ENCODE results near the gene TDRKH.
"Not testable (repeated sequence)": the region's sequence is repeated elsewhere in the genome, so short reads cannot be mapped to it uniquely, and the experiment has no call there.

TDRKH gene

DNA sequence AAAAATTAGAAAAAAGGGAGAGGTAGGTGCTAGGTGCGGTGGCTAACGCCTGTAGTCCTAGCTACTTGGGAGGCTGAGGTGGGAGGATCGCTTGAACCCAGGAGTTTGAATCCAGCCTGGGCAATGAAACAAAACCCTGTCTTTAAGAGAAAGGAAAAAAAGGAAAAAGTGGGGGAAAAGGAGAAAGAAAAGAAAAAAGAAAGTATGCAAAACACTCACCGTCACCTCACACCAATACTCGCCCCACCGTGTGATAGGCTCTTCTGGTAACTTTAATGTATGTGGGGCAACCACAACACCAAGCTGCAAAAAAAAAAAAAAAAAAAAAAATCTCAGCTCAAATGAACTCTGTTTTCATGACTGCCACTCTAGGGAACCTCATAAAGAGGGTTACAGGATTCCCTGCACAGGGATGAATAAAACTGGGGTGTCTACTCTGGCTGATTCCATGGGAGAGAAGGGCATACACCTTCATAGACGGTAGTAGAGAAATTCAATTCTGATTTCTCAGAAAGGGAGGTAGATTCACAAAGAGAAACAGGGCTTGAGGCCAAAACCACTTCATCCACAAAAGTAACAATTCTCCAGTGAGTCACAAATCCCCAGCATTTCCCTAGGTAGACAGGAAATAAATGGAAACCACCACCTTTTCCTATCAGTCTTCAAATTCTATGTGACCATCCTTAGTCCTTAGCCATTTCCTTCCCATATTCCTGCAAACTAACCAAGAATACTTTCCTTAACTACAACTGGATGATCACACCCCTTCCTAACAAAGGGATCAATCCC, 29.5 kb downstream of the TDRKH start:
- DNase-seq = no peak

DNA sequence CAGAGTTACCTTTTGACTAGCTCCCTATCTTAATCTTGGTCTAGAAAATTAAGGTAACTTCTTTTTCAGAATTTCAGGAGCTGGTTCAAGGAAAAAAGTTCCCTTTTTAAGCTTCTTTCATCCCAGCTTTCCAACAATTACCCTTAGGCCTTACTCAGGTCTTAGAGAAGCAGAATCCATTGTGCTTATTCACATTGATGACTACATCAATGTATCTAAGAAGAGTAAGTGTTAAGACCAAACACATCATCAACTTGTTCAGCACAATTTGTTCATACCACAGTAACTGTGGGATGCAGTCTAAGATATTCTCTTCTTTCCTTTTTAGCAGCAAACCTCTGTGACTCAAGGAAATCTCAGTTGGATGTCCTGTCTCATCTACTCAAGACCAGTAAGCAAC, 31.1 kb downstream of the TDRKH start:
- no peak for DNase-seq

DNA sequence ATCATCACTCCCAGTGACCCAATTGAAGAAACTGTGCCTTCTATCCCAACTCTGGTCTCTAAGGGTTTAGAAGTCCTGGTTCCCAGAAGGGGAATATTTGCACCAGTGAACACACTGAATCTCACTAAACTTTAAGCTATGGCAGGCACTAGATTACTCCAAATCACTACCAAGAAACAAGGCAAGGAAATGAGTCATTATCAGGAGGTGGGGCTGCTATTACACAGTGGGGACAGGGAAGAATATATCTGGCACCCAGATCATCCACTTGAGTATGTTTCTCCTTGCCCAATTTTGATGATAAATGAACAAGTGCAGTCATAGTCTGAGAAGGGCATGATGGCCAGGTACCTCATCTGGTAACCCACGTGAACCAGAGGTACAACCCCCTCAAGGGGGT, 34.0 kb downstream of the TDRKH start:
- no peak for DNase-seq

DNA sequence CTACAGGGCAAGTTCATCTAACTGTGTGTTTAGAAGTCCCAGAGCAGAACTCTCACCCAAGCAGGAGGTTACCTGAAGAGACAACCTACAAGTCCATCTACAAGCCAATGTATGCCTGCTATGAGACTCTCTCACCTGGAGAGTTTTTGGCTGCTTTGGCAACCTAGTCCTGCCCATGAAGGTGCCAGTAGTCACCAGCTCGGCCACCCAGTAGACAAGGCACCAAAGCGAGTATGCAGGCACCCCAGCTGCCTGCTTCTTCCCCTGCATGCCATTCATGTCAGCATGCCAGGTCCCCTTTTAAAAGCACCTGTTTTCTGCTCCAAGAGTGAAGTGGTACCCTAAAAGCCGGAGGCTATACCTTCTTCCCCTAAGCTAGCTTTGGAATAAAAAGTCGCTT, 48.8 kb downstream of the TDRKH start:
- no peak for DNase-seq

DNA sequence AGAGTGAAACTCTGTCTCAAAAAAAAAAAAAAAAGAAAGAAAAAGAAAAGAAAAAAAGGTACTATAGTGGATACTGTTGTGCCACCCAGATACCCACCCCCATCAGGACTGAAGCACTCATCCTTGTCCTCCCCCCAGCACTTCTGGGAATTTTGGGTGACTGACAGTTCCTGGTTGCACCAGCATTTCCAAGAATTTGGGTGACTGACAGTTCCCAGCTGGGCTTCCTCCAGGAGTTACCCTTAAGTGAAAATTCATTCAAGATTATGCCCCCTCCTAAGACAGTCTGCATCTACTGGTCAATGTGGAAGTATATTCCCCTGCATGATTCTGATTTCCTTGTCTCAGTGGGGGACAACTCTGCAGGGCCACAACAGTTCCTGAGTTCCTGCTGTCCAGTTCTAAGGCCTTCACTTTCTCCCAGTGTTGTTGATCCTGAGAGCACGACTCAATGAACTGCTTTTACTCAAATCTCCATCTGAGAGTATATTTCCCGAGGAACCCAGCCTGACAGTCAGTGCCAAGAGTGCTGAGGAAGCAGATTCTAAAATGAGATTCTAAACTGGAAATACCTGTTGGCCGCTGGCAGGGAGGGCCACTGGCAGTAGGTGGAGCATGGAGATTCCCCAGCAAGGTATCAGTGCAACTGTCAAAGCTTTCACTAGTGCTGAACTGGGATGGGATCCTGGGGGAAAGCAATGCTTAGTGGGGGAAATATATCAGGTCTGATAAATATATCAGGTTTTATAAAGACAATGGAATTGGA, 50.5 kb downstream of the TDRKH start:
- no peak for DNase-seq

DNA sequence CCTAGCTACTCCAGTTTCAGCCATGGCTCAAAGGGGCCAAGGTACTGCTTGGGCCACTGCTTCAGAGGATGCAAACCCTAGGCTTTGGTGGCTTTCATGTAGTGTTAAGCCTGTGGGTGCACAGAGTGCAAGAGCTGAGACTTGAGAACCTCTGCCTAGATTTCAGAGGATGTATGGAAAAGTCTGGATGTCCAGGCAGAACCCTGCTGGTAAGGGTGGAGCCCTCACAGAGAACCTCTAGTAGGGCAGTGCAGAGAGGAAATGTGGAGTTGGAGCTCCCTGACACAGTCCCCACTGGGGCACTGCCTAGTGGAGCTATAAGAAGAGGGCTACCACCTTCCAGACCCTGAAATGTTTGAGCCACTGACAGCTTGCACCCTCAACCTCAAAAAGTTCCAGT, 52.8 kb downstream of the TDRKH start:
- no peak for DNase-seq

DNA sequence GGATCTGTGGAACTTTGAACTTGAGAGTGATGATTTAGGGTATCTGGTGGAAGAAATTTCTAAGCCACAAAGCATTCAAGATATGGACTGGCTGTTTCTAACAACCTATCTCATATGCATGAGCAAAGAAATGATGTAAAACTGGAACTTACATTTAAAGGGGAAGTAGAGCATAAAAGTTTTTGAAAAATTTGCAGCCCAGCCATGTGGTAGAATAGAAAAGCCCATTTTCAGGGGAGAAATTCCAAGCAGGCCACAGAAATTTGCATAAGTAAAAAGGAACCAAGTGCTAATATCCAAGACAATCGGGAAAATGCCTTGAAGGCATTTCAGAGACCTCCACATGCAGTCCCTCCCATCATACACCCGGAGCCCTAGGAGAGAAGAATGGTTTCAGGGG, 53.3 kb downstream of the TDRKH start:
- DNase-seq = no peak

DNA sequence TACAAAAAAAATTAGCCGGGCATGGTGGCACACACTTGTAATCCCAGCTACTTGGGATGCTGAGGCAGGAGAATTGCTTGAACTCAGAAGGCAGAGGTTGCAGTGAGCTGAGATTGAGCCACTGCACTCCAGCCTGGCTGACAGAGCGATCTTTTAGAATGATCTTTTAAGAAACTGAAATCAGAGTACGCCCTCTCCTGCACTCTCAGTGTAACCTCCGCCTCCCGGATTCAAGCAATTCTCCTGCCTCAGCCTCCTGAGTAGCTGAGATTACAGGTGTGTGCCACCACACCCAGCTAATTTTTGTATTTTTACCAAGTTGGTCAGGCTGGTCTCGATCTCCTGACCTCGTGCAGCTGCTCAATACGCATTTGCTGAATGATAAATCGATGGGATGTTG, 56.3 kb downstream of the TDRKH start:
- not testable (repeated sequence) for DNase-seq

DNA sequence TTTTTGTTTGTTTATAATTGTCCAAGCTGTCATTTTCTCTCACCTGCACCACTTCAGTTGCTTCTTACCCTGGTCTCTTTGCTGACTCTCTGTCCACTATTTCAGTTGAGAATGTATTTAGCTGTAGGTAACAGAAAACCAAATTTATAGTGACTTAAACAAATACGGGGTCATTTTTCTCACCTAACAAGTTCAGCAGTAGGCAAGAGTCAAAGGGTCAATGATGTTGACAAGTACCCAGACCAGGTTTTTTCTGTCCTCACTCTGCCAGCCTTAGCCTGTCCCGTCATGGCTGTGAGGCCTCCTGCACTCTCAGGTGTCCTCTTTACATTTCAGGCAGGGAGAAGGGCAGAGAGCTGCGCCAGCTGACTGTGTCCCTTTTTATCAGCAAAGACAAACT, 57.2 kb downstream of the TDRKH start:
- no peak for DNase-seq

DNA sequence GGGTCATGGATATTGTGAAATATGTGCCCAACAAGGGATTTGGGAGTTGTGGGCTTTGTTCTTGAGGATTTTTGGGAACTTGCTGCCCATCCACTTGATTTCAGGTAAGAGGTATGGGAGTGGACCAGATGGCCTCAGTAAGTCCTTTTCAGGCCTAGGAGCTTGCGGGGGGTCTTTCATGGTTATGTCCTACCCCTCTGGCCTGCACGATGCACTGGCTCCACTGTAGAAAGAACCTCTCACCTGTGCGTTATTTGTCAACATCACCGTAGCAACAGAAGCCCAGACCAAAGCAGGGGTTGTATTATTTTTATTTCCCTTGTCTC, 60.4 kb downstream of the TDRKH start:
- DNase-seq = no peak

DNA sequence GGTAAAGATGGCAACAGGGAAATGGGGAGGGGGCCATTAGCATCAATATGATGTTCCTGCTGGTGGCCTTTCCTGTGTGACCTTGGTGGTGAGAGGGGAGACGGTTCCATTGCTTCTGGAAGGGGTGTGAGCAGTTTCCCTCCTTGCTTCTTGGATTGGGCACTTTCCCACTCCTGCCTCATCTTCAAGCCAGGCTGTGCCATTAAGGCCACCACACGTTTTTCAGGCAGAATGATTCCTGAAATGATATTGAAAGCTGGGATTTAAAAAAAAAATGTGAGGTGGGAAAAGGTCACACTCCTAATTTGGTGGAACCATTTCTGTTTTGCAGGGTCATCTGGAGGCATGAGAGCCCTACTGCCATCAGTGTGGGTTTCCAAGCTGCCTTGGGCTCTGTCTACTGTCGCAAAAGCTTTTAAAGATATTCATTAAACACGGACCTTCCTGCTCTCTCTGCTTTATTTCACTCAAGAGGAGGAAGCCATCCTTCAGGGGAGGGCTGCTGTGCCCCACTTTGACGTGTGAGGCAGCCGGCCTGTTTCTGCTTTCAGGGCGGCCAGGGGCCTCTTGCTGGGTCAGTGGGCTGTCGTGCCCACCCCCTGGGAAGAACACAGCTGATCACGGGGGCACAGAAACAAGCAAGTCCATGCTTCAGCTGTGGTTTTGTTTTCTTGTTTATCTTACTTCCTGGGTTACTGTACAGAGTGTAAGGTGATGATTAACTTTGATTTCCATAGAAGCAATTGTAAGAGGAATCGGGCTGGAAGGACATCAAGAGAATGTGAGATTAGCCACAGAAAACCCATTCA, 60.9 kb downstream of the TDRKH start:
- DNase-seq = no peak

DNA sequence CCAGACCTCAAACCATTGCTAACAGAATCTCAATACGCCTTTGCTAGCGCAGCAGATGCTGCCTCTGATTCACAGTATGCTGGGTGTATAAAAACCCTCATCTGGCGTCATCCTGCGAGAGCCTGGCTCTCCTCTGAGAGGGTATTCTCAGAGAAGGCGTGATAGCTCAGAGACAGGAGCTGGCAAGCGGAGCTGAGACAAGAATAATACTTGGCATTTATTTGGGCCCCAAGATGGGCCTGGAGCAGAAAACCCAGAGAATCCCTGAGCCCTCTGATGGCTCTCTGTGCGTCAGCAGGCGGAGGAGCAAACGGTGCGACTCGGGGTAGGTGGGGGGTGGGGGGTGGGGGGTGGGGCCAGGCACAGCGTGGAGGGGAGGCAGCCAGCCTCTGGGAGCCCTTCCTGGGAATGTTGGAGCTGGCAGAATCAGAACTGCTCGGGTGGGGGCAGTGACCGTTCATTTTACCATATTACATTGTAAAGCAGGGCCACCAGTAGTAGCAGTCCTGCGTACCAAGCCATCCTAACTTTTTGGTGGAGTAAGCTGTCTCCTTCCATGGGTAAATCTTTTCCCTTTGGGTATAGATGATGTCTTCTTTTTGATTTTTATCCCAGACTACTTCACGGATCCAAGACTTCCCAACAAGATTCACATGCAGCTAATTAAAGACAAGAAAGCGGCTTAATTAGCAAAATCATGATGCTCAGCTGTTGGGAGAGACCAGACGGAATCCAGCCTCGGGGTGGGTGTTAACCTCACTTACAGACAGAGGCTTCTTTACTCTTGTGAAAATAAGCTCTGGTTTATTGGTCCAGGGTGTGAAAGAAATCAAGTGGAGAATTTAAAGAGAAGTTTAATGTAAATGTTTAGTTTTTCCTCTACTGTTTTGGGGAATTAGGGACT, 61.9 kb downstream of the TDRKH start:
- DNase-seq = peak; percentile 43

DNA sequence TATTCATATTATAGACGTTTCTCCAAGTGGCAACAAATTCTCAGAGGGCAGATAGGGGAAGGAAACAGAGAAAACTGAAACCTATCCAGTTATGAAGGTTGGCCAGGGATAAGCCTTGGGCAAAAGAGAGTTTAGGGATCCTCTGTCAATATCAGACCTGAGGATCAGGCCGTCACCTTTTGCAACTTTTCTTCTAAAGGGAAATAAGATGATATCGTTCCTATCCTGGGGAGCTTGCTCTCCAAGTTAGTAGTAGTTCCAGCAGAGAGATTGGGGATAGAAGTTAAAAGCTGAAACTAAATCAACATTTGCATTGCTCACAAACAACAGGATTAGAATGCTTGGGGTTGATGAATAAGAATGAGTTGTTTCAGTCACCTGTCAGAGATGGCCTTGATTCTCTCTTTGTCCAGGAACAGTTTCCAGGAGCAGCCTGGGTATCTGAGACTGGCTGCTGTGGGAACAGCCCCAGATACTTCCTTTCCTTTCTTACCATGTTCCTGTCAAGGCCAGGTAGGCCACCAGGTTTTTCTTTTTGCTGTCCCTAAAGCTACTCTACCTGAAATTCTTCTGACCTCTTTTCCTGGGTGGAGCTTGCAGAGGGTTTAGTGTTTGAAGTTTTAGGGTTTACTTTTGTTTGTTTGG, 66.5 kb downstream of the TDRKH start:
- no peak for DNase-seq
